Type B pancreatic cell (in vitro differentiated cells): Measurements from ENCODE around the gene RXFP3. TPM values are rescaled to one million over a fixed set of nuclear protein-coding genes. Genes with fewer than 3 reads are reported as not detected.

Source experiments
- DNase-seq: peaks from one replicate; pipeline ENCODE4 v3.0.0; 2021; ENCODE audit warnings: mixed read lengths; ENCODE audit not compliant: unreplicated experiment; ENCODE audit errors: extremely low spot score
- H3K27ac Mint-ChIP-seq: 2 replicates; pipeline ENCODE4 v1.8.0; 2021; ENCODE audit warnings: mild to moderate bottlenecking, mixed read lengths
- H3K27me3 Mint-ChIP-seq: 2 replicates; pipeline ENCODE4 v1.8.0; 2021; ENCODE audit warnings: mixed read lengths
- H3K36me3 Mint-ChIP-seq: 2 replicates; pipeline ENCODE4 v1.8.0; 2021; ENCODE audit warnings: mixed read lengths
- H3K4me1 Mint-ChIP-seq: one replicate; pipeline ENCODE4 v1.8.0; 2021; ENCODE audit warnings: mixed read lengths; ENCODE audit not compliant: unreplicated experiment
- H3K4me3 Mint-ChIP-seq: 2 replicates; pipeline ENCODE4 v1.8.0; 2021; ENCODE audit warnings: mild to moderate bottlenecking, mixed read lengths
- H3K9me3 Mint-ChIP-seq: 2 replicates; pipeline ENCODE4 v1.8.0; 2021; ENCODE audit warnings: mixed read lengths
- CTCF ChIP-seq: fragments of 200-600 bp; sonication (generic); conservative IDR thresholded peaks from 2 replicates; pipeline ENCODE4 v1.5.0; 2021; ENCODE audit warnings: antibody characterized with exemption, mild to moderate bottlenecking
- total RNA-seq: library from RNA; stranded (reverse); gene quantifications from 2 replicates; pipeline ENCODE4 v1.2.1, GENCODE V29; 2021; ENCODE audit warnings: low replicate concordance

RXFP3 gene
- total RNA-seq, 1 donor from 2014 or later, result 0.31 TPM

- H3K36me3 Mint-ChIP-seq, result no peaks in the 10 kb centered on the region
- peaks cover 41% of the 10 kb centered on the region for H3K27me3 Mint-ChIP-seq
- peak within 1 kb of the TSS; percentile 92 for H3K4me3 Mint-ChIP-seq
- peak; percentile 84 for DNase-seq
- H3K9me3 Mint-ChIP-seq, result no peaks in the 10 kb centered on the region
- peaks cover 32% of the 10 kb centered on the region for H3K4me1 Mint-ChIP-seq
- no peak for TF ChIP-seq CTCF
- peak within 1 kb of the TSS; percentile 58 for H3K27ac Mint-ChIP-seq
These were observed 44.2 kb upstream of the RXFP3 start, which contains the start of gene ADAMTS12 for GRCh38 chr5:33891788-33892619. ADAMTS12 (minus strand) TSS chr5:33891990; CDS start chr5:33891856, 134 bp downstream.

- Mint-ChIP-seq H3K36me3 (no peaks in the 10 kb centered on the region), H3K4me1 (peaks cover 32% of the 10 kb centered on the region), H3K27me3 (peaks cover 41% of the 10 kb centered on the region), H3K27ac (peak overlapping the region; percentile 33), H3K9me3 (no peaks in the 10 kb centered on the region), H3K4me3 (peak overlapping the region; percentile 92)
- DNase-seq, result no peak
- no peak for TF ChIP-seq CTCF
These were observed 43.5 kb upstream of the RXFP3 start for GRCh38 chr5:33892620-33893137.

GRCh38 chr5:33894566-33894965 is 41.6 kb upstream of the RXFP3 start:
- peaks cover 41% of the 10 kb centered on the region for H3K27me3 Mint-ChIP-seq
- no peak overlapping the region for H3K4me3 Mint-ChIP-seq
- TF ChIP-seq CTCF, result no peak
- no peaks in the 10 kb centered on the region for H3K36me3 Mint-ChIP-seq
- no peak overlapping the region for H3K27ac Mint-ChIP-seq
- H3K9me3 Mint-ChIP-seq, result no peaks in the 10 kb centered on the region
- no peak for DNase-seq
- H3K4me1 Mint-ChIP-seq, result peaks cover 27% of the 10 kb centered on the region

DNA sequence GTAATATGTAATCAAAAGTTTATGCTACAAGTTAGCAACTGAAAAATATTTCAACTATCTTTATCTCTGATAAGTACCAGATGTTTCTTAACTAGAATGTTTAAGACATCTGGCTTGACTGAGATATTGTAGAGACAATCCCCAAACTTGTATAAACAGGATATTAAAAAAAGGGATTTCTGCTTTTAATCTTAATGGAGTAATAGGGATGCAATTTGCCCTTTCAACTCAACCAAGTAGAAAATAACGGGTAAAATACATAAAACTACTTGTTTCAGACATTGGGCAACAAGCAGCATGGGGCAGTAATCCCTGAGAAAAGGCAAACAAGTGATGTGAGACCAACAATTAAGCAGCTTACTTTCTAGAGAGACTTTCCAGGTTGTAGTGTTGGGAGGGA is 35.0 kb upstream of the RXFP3 start:
- DNase-seq, result no peak
- Mint-ChIP-seq H3K27ac (no peak overlapping the region), H3K4me3 (no peak overlapping the region), H3K9me3 (peaks cover 9% of the 10 kb centered on the region), H3K4me1 (no peaks in the 10 kb centered on the region), H3K27me3 (peaks cover 6% of the 10 kb centered on the region), H3K36me3 (peaks cover 8% of the 10 kb centered on the region)
- TF ChIP-seq CTCF, result no peak

DNA sequence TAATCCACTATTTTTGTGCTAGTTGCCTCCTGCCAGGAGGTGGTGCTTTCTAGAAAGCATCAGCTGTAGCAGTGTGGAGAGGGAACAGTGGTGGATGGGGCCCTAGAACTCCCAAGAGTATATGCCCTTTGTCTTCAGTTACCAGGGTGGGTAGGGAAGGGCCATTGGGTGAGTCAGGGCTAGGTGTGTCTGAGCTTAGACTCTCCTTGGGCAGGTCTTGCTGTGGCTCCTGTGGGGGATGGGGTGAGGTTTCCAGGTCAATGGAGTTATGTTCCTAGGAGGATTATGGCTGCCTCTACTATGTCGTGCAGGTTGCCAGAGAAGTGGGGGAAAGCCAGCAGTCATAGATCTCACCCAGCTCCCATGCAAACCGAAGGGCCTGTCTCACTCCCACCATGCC is 33.1 kb upstream of the RXFP3 start:
- Mint-ChIP-seq H3K4me1 (no peaks in the 10 kb centered on the region), H3K9me3 (peaks cover 14% of the 10 kb centered on the region), H3K27me3 (no peaks in the 10 kb centered on the region), H3K4me3 (no peak overlapping the region), H3K36me3 (peaks cover 8% of the 10 kb centered on the region), H3K27ac (no peak overlapping the region)
- no peak for TF ChIP-seq CTCF
- DNase-seq, result no peak
